ENCODE measurements around the gene DHRS3. TPM values are rescaled to one million over a fixed set of nuclear protein-coding genes. Genes with fewer than 3 reads are reported as not detected.

The DHRS3 gene
- total RNA-seq, 5 donors from 2014 or later (not counting 1 experiment from before 2014, with no cell fraction given) = 56.4 to 107 (median 90.8) TPM

GRCh38 chr1:12643785-12644184 is 25.8 kb upstream of the DHRS3 start, which contains the start of gene AADACL4:
Gene AADACL4 (plus strand): TSS chr1:12644085. CDS start chr1:12644547, 462 bp downstream.
- Histone ChIP-seq H3K27ac (ENCODE audit: low read length) (no peak within 1 kb of the TSS), H3K4me3 (ENCODE audit: control insufficient read depth in 1 of 2, extremely low read depth in 1 of 2, low read length in 1 of 2) (no peak within 1 kb of the TSS), H3K27me3 (replicated peaks in 1 of 2; ENCODE audit: control insufficient read depth in 2 of 2, extremely low read depth in 1 of 2, insufficient read depth in 2 of 2, low read length in 1 of 2) (peaks cover 0 to 23% of the 10 kb centered on the region in 2 experiments), H3K9me3 (peaks cover 5% of the 10 kb centered on the region), H3K36me3 (ENCODE audit: control insufficient read depth in 2 of 2, extremely low read depth in 1 of 2, insufficient read depth in 1 of 2, low read length in 1 of 2) (no peaks in the 10 kb centered on the region), H3K4me1 (ENCODE audit: control insufficient read depth in 1 of 2, extremely low read depth in 1 of 2, insufficient read depth in 2 of 2, low read length in 2 of 2) (no peaks in the 10 kb centered on the region)
- Mint-ChIP-seq H3K4me1 (no peaks in the 10 kb centered on the region), H3K9me3 (peaks cover 3 to 27% (median 12%) of the 10 kb centered on the region in 3 donors), H3K36me3 (peaks cover 4% of the 10 kb centered on the region), H3K27ac (no peak within 1 kb of the TSS), H3K4me3 (no peak within 1 kb of the TSS), H3K27me3 (peaks cover under 1 to 7% of the 10 kb centered on the region in 2 donors)
- DNase-seq = no peak
- no peak for ATAC-seq (replicated peaks in 1 of 4)
- 90% methylated on average over 3 of the region's 7 CpGs for WGBS (ENCODE audit: insufficient coverage)
- ChIA-PET POLR2A (no interaction called here), CTCF (no interaction called here)

GRCh38 chr1:12643079-12643478 is 25.1 kb upstream of the DHRS3 start:
- Histone ChIP-seq H3K27ac (ENCODE audit: low read length) (no peak overlapping the region), H3K4me1 (ENCODE audit: control insufficient read depth in 1 of 2, extremely low read depth in 1 of 2, insufficient read depth in 2 of 2, low read length in 2 of 2) (no peaks in the 10 kb centered on the region), H3K27me3 (replicated peaks in 1 of 2; ENCODE audit: control insufficient read depth in 2 of 2, extremely low read depth in 1 of 2, insufficient read depth in 2 of 2, low read length in 1 of 2) (peaks cover 0 to 23% of the 10 kb centered on the region in 2 experiments), H3K4me3 (ENCODE audit: control insufficient read depth in 1 of 2, extremely low read depth in 1 of 2, low read length in 1 of 2) (no peak overlapping the region), H3K9me3 (peaks cover 5% of the 10 kb centered on the region), H3K36me3 (ENCODE audit: control insufficient read depth in 2 of 2, extremely low read depth in 1 of 2, insufficient read depth in 1 of 2, low read length in 1 of 2) (no peaks in the 10 kb centered on the region)
- H3K27ac Mint-ChIP-seq = no peak overlapping the region
- no CpG with 5 or more reads among the region's 2 CpGs for WGBS (ENCODE audit: insufficient coverage)
- no peaks in the 10 kb centered on the region for H3K4me1 Mint-ChIP-seq
- peaks cover 0 to 4% of the 10 kb centered on the region in 2 donors for H3K27me3 Mint-ChIP-seq
- DNase-seq (no peak), ATAC-seq (replicated peaks in 1 of 4) (no peak)
- peaks cover 4% of the 10 kb centered on the region for H3K36me3 Mint-ChIP-seq
- ChIA-PET POLR2A (no interaction called here), CTCF (interaction anchor here in 1 of 2 donors (0.7 kb wide), 2 partner anchors 87 to 368 kb away, joined by 3 to 4 read pairs; no protein-coding TSS in a partner anchor)
- no peak overlapping the region for H3K4me3 Mint-ChIP-seq
- peaks cover 3 to 27% (median 12%) of the 10 kb centered on the region in 3 donors for H3K9me3 Mint-ChIP-seq

GRCh38 chr1:12640958-12641272 is 22.9 kb upstream of the DHRS3 start:
- CTCF ChIA-PET = interaction anchor here (0.7 to 1.1 kb wide), 2 partner anchors 18 to 73 kb away, joined by 3 to 5 read pairs; no protein-coding TSS in a partner anchor
- peaks cover 0 to 29% of the 10 kb centered on the region in 2 experiments for H3K27me3 ChIP-seq (replicated peaks in 1 of 2; ENCODE audit: control insufficient read depth in 2 of 2, extremely low read depth in 1 of 2, insufficient read depth in 2 of 2, low read length in 1 of 2)
- POLR2A ChIA-PET = no interaction called here
- ATAC-seq (replicated peaks in 1 of 4) (no peak), DNase-seq (no peak)
- no peak overlapping the region for H3K27ac ChIP-seq (ENCODE audit: low read length)
- Mint-ChIP-seq H3K9me3 (peaks cover 3 to 27% (median 12%) of the 10 kb centered on the region in 3 donors), H3K4me3 (no peak overlapping the region), H3K27ac (no peak overlapping the region), H3K4me1 (no peaks in the 10 kb centered on the region), H3K27me3 (peaks cover 0 to 2% of the 10 kb centered on the region in 2 donors), H3K36me3 (peaks cover 4% of the 10 kb centered on the region)
- H3K36me3 ChIP-seq (ENCODE audit: control insufficient read depth in 2 of 2, extremely low read depth in 1 of 2, insufficient read depth in 1 of 2, low read length in 1 of 2) = no peaks in the 10 kb centered on the region
- H3K4me1 ChIP-seq (ENCODE audit: control insufficient read depth in 1 of 2, extremely low read depth in 1 of 2, insufficient read depth in 2 of 2, low read length in 2 of 2) = no peaks in the 10 kb centered on the region
- H3K4me3 ChIP-seq (ENCODE audit: control insufficient read depth in 1 of 2, extremely low read depth in 1 of 2, low read length in 1 of 2) = no peak overlapping the region
- H3K9me3 ChIP-seq = peaks cover 5% of the 10 kb centered on the region

- DNase-seq = no peak
- Mint-ChIP-seq H3K27ac (no peak overlapping the region), H3K36me3 (peaks cover 4% of the 10 kb centered on the region), H3K4me3 (no peak overlapping the region), H3K9me3 (peaks cover 3 to 27% (median 12%) of the 10 kb centered on the region in 3 donors), H3K4me1 (no peaks in the 10 kb centered on the region), H3K27me3 (peaks cover under 1 to 2% of the 10 kb centered on the region in 2 donors)
- H3K36me3 ChIP-seq (ENCODE audit: control insufficient read depth in 2 of 2, extremely low read depth in 1 of 2, insufficient read depth in 1 of 2, low read length in 1 of 2) = no peaks in the 10 kb centered on the region
- no peaks in the 10 kb centered on the region for H3K4me1 ChIP-seq (ENCODE audit: control insufficient read depth in 1 of 2, extremely low read depth in 1 of 2, insufficient read depth in 2 of 2, low read length in 2 of 2)
- CTCF ChIA-PET = interaction anchor here in 1 of 2 donors (1.1 kb wide), 1 partner anchor 18 kb away, joined by 5 read pairs; no protein-coding TSS in a partner anchor
- H3K9me3 ChIP-seq = peaks cover 5% of the 10 kb centered on the region
- H3K27ac ChIP-seq (ENCODE audit: low read length) = no peak overlapping the region
- no peak for ATAC-seq (replicated peaks in 1 of 4)
- 95% methylated on average over 4 of the region's 7 CpGs for WGBS (ENCODE audit: insufficient coverage)
- no peak overlapping the region for H3K4me3 ChIP-seq (ENCODE audit: control insufficient read depth in 1 of 2, extremely low read depth in 1 of 2, low read length in 1 of 2)
- POLR2A ChIA-PET = no interaction called here
- peaks cover 0 to 25% of the 10 kb centered on the region in 2 experiments for H3K27me3 ChIP-seq (replicated peaks in 1 of 2; ENCODE audit: control insufficient read depth in 2 of 2, extremely low read depth in 1 of 2, insufficient read depth in 2 of 2, low read length in 1 of 2)
Measured at GRCh38 chr1:12640237-12640957, 22.4 kb upstream of the DHRS3 start.

- peaks cover 3 to 27% (median 12%) of the 10 kb centered on the region in 3 donors for H3K9me3 Mint-ChIP-seq
- DNase-seq (no peak), ATAC-seq (replicated peaks in 1 of 4) (no peak)
- H3K27me3 ChIP-seq (replicated peaks in 1 of 2; ENCODE audit: control insufficient read depth in 2 of 2, extremely low read depth in 1 of 2, insufficient read depth in 2 of 2, low read length in 1 of 2) = peaks cover 0 to 38% of the 10 kb centered on the region in 2 experiments
- H3K4me1 Mint-ChIP-seq = peaks cover 0 to 10% (median 4%) of the 10 kb centered on the region in 3 donors
- no peak overlapping the region for H3K4me3 ChIP-seq (ENCODE audit: control insufficient read depth in 1 of 2, extremely low read depth in 1 of 2, low read length in 1 of 2)
- no peak overlapping the region for H3K27ac Mint-ChIP-seq
- CTCF ChIA-PET = interaction anchor here in 1 of 2 donors (0.7 kb wide), 2 partner anchors 165 to 319 kb away, joined by 3 to 5 read pairs; no protein-coding TSS in a partner anchor
- H3K4me1 ChIP-seq (ENCODE audit: control insufficient read depth in 1 of 2, extremely low read depth in 1 of 2, insufficient read depth in 2 of 2, low read length in 2 of 2) = peaks cover 0 to 6% of the 10 kb centered on the region in 2 experiments
- peaks cover 4% of the 10 kb centered on the region for H3K36me3 Mint-ChIP-seq
- no peak overlapping the region for H3K27ac ChIP-seq (ENCODE audit: low read length)
- WGBS (ENCODE audit: insufficient coverage) = 86% methylated on average over 8 of the region's 8 CpGs
- peaks cover 1 to 5% of the 10 kb centered on the region in 2 donors for H3K27me3 Mint-ChIP-seq
- H3K36me3 ChIP-seq (ENCODE audit: control insufficient read depth in 2 of 2, extremely low read depth in 1 of 2, insufficient read depth in 1 of 2, low read length in 1 of 2) = no peaks in the 10 kb centered on the region
- no peak overlapping the region for H3K4me3 Mint-ChIP-seq
- POLR2A ChIA-PET = no interaction called here
- peaks cover 5% of the 10 kb centered on the region for H3K9me3 ChIP-seq
Measured at GRCh38 chr1:12637693-12638092, 19.7 kb upstream of the DHRS3 start.

- Mint-ChIP-seq H3K27me3 (peaks cover 5 to 9% of the 10 kb centered on the region in 2 donors), H3K4me3 (no peak overlapping the region), H3K36me3 (no peaks in the 10 kb centered on the region), H3K9me3 (peaks cover 0 to 22% (median 12%) of the 10 kb centered on the region in 3 donors), H3K4me1 (peaks cover 4 to 11% (median 7%) of the 10 kb centered on the region in 3 donors), H3K27ac (no peak overlapping the region)
- Histone ChIP-seq H3K4me3 (ENCODE audit: control insufficient read depth in 1 of 2, extremely low read depth in 1 of 2, low read length in 1 of 2) (no peak overlapping the region), H3K4me1 (ENCODE audit: control insufficient read depth in 1 of 2, extremely low read depth in 1 of 2, insufficient read depth in 2 of 2, low read length in 2 of 2) (peaks cover 0 to 6% of the 10 kb centered on the region in 2 experiments), H3K27me3 (replicated peaks in 1 of 2; ENCODE audit: control insufficient read depth in 2 of 2, extremely low read depth in 1 of 2, insufficient read depth in 2 of 2, low read length in 1 of 2) (peaks cover 0 to 43% of the 10 kb centered on the region in 2 experiments), H3K27ac (ENCODE audit: low read length) (no peak overlapping the region), H3K9me3 (peaks cover 5% of the 10 kb centered on the region), H3K36me3 (ENCODE audit: control insufficient read depth in 2 of 2, extremely low read depth in 1 of 2, insufficient read depth in 1 of 2, low read length in 1 of 2) (no peaks in the 10 kb centered on the region)
- DNase-seq (no peak), ATAC-seq (replicated peaks in 1 of 4) (no peak)
- POLR2A ChIA-PET = no interaction called here
- 71% methylated on average over 8 of the region's 15 CpGs for WGBS (ENCODE audit: insufficient coverage)
- CTCF ChIA-PET = no interaction called here
Measured at GRCh38 chr1:12636098-12636950, 18.3 kb upstream of the DHRS3 start.

Measured in T-cell (primary cell).